ENCODE measurements around the gene BRD3.

DNA sequence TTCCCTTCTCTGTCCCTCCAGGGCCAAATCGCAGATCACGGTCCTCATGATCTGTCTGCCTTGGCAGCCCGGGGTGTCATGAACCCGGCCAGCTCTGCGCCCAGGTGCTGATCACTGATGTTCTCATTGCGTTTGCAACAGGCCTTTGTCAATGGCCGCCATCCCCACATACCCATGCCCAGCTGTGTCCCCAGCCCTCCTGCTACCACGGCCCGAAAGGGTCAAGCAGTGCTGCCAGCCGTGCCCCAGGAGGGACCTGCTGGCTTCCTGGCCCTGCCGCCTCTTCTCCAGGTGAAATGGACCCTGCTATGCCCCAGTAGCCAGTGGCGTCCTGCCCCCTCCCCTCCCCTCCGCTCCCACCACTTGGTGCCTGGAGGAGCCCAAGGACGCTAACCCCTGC, 62.9 kb downstream of the BRD3 start:
- TF ChIP-seq ESRRA (IDR thresholded peaks at IDR 0.05; ENCODE audit: borderline replicate concordance, low read length) (no peak), CTCF (IDR thresholded peaks at IDR 0.05) (no peak), JUN (IDR thresholded peaks at IDR 0.05) (no peak), CHD4 (IDR thresholded peaks at IDR 0.05; ENCODE audit: borderline replicate concordance) (no peak), RNF2 (IDR thresholded peaks at IDR 0.05; ENCODE audit: borderline replicate concordance, low read depth) (no peak), POLR2A (IDR thresholded peaks at IDR 0.05; ENCODE audit: low read length) (no peak), ZC3H11A (IDR thresholded peaks at IDR 0.05) (no peak), CHD2 (IDR thresholded peaks at IDR 0.05; ENCODE audit: low read length, partially characterized antibody) (no peak)
- TF ChIP-seq, protein P1, sequence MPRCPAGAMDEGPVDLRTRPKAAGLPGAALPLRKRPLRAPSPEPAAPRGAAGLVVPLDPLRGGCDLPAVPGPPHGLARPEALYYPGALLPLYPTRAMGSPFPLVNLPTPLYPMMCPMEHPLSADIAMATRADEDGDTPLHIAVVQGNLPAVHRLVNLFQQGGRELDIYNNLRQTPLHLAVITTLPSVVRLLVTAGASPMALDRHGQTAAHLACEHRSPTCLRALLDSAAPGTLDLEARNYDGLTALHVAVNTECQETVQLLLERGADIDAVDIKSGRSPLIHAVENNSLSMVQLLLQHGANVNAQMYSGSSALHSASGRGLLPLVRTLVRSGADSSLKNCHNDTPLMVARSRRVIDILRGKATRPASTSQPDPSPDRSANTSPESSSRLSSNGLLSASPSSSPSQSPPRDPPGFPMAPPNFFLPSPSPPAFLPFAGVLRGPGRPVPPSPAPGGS (IDR thresholded peaks at IDR 0.05) = no peak
- TF ChIP-seq, protein P2, sequence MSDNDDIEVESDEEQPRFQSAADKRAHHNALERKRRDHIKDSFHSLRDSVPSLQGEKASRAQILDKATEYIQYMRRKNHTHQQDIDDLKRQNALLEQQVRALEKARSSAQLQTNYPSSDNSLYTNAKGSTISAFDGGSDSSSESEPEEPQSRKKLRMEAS (IDR thresholded peaks at IDR 0.05) = no peak

Measured in A549 (cell line).